ENCODE data around the gene PDZK1IP1. TPM values are rescaled to one million over a fixed set of nuclear protein-coding genes. Genes with fewer than 3 reads are reported as not detected.
"Not testable (repeated sequence)": the region's sequence is repeated elsewhere in the genome, so short reads cannot be mapped to it uniquely, and the experiment has no call there.

Gene PDZK1IP1
- total and polyA plus RNA-seq, 2 donors (not counting 3 experiments of a cell fraction or from before 2014, with no cell fraction given): 0.52 TPM; not detected in 1

DNA sequence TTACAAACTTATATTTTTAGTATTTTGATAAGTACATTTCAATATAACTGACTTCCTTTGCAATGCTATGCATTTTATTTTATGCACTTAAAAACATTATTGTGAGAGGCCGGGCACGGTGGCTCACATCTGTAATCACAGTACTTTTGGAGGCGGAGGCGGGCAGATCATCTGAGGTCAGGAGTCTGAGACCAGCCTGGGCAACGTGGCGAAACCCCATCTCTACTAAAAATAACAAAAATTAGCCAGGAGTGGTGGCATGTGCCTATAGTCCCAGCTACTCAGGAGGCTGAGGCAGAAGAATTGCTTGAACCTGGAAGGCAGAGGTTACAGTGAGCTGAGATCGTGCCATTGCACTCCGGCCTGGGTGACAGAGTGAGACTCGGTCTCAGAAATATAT, 6.1 kb upstream of the PDZK1IP1 start:
- BruUV-seq (replicated peaks); dilution Hi-C loops (cut with MboI; ENCODE audit: extremely low pct_ligation_motif_present, low sequenced_read_pairs); FAIRE-seq; POLR2A ChIA-PET; H2AFZ ChIP-seq (ENCODE audit: low read depth, low read length); H3K9me3 ChIP-seq (replicated peaks; ENCODE audit: control insufficient read depth, insufficient read depth, low read length); H3K4me2 ChIP-seq (ENCODE audit: insufficient read depth, low read length); H3K27ac ChIP-seq (ENCODE audit: insufficient read depth, low read depth, low read length); H3K27me3 ChIP-seq (ENCODE audit: control insufficient read depth in 2 of 2, insufficient read depth in 2 of 2, low read length in 2 of 2); DNase-seq (ENCODE audit: low read depth, low spot score); intact Hi-C loops (cut with micrococcal nuclease); H3K36me3 ChIP-seq (ENCODE audit: control insufficient read depth in 2 of 2, extremely low read depth in 1 of 2, insufficient read depth in 2 of 2, low read length in 2 of 2); H4K20me1 ChIP-seq (replicated peaks; ENCODE audit: control insufficient read depth, extremely low read depth, insufficient read depth, low read length); H3K4me3 ChIP-seq (replicated peaks in 1 of 3; ENCODE audit: insufficient read depth in 1 of 3, low read depth in 1 of 3, low read length in 3 of 3); H3K4me1 ChIP-seq (ENCODE audit: control insufficient read depth, extremely low read depth, insufficient read depth, low read length); H3K9ac ChIP-seq (replicated peaks; ENCODE audit: extremely low read depth, insufficient read depth, low read length); H3K9me1 ChIP-seq (replicated peaks; ENCODE audit: control insufficient read depth, extremely low read depth, insufficient read depth, low read length); H3K79me2 ChIP-seq (ENCODE audit: control insufficient read depth, insufficient read depth, low read length): not testable (repeated sequence)
- CTCF ChIA-PET: interaction anchor here (1.4 to 8.0 kb wide), 4 partner anchors 12 to 137 kb away, joined by 3 to 224 read pairs (median 37); partner anchors contain the start of gene CMPK1

DNA sequence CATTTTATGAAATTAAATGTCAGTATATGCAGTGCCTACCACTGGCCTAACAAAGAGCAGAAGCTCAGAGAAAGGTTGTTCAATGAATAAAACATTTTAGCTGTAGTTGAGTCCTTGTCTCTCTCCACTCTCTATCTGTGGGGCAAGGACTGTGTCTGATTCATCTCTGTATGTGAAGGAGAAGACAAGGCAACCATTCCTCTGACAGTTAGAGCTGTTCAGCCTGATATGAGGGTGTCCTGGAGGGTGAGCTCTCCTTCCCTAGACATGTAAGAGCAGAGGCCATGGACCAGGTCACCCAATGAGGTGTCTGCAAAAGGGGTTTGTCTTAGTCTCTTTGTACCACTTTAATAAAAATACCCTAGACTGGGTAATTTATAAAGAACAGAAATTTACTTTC, 4.5 kb upstream of the PDZK1IP1 start:
- H3K9ac ChIP-seq (replicated peaks; ENCODE audit: extremely low read depth, insufficient read depth, low read length): no peak overlapping the region
- H3K4me1 ChIP-seq (ENCODE audit: control insufficient read depth, extremely low read depth, insufficient read depth, low read length): peaks cover 5% of the 10 kb centered on the region
- DNase-seq (ENCODE audit: low read depth, low spot score): no peak
- no peak overlapping the region for H3K4me3 ChIP-seq (replicated peaks in 1 of 3; ENCODE audit: insufficient read depth in 1 of 3, low read depth in 1 of 3, low read length in 3 of 3)
- no peak overlapping the region for H2AFZ ChIP-seq (ENCODE audit: low read depth, low read length)
- H4K20me1 ChIP-seq (replicated peaks; ENCODE audit: control insufficient read depth, extremely low read depth, insufficient read depth, low read length): no peaks in the 10 kb centered on the region
- ChIA-PET CTCF (interaction anchor here (0.8 to 8.0 kb wide), 10 partner anchors 10 to 224 kb away, joined by 3 to 224 read pairs (median 8); partner anchors contain the start of gene STIL), POLR2A (no interaction called here)
- no peaks in the 10 kb centered on the region for H3K27me3 ChIP-seq (ENCODE audit: control insufficient read depth in 2 of 2, insufficient read depth in 2 of 2, low read length in 2 of 2)
- no peaks in the 10 kb centered on the region for H3K9me1 ChIP-seq (replicated peaks; ENCODE audit: control insufficient read depth, extremely low read depth, insufficient read depth, low read length)
- H3K9me3 ChIP-seq (replicated peaks; ENCODE audit: control insufficient read depth, insufficient read depth, low read length): no peaks in the 10 kb centered on the region
- H3K4me2 ChIP-seq (ENCODE audit: insufficient read depth, low read length): no peak overlapping the region
- dilution Hi-C loops (cut with MboI; ENCODE audit: extremely low pct_ligation_motif_present, low sequenced_read_pairs) (no loop called here), intact Hi-C loops (cut with micrococcal nuclease) (no loop called here)
- TF ChIP-seq POLR2AphosphoS5 (IDR thresholded peaks at IDR 0.05; ENCODE audit: insufficient read depth, low read depth, low read length) (no peak), POLR2A (IDR thresholded peaks at IDR 0.05; ENCODE audit: low read depth, low read length) (no peak), GATA2 (IDR thresholded peaks at IDR 0.05; ENCODE audit: insufficient read depth, insufficient read length, low read depth, low read length) (no peak), JUN (IDR thresholded peaks at IDR 0.05; ENCODE audit: borderline replicate concordance, insufficient read depth, insufficient read length, low read depth) (no peak), MYC (IDR thresholded peaks at IDR 0.05; ENCODE audit: low read depth, low read length) (no peak), FOS (IDR thresholded peaks at IDR 0.05; ENCODE audit: borderline replicate concordance, insufficient read depth, low read length) (no peak)
- TF ChIP-seq, protein P1, sequence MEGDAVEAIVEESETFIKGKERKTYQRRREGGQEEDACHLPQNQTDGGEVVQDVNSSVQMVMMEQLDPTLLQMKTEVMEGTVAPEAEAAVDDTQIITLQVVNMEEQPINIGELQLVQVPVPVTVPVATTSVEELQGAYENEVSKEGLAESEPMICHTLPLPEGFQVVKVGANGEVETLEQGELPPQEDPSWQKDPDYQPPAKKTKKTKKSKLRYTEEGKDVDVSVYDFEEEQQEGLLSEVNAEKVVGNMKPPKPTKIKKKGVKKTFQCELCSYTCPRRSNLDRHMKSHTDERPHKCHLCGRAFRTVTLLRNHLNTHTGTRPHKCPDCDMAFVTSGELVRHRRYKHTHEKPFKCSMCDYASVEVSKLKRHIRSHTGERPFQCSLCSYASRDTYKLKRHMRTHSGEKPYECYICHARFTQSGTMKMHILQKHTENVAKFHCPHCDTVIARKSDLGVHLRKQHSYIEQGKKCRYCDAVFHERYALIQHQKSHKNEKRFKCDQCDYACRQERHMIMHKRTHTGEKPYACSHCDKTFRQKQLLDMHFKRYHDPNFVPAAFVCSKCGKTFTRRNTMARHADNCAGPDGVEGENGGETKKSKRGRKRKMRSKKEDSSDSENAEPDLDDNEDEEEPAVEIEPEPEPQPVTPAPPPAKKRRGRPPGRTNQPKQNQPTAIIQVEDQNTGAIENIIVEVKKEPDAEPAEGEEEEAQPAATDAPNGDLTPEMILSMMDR (IDR thresholded peaks at IDR 0.05; ENCODE audit: extremely low read depth in 1 of 2, insufficient read depth in 1 of 2, low read depth in 1 of 2, low read length in 2 of 2): no peak
- TF ChIP-seq, protein P2, sequence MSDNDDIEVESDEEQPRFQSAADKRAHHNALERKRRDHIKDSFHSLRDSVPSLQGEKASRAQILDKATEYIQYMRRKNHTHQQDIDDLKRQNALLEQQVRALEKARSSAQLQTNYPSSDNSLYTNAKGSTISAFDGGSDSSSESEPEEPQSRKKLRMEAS (IDR thresholded peaks at IDR 0.05; ENCODE audit: insufficient read depth, insufficient read length): no peak
- no peaks in the 10 kb centered on the region for H3K79me2 ChIP-seq (ENCODE audit: control insufficient read depth, insufficient read depth, low read length)
- FAIRE-seq: no peak
- no TSS peak for BruUV-seq (replicated peaks)
- H3K27ac ChIP-seq (ENCODE audit: insufficient read depth, low read depth, low read length): no peak overlapping the region
- no peaks in the 10 kb centered on the region for H3K36me3 ChIP-seq (ENCODE audit: control insufficient read depth in 2 of 2, extremely low read depth in 1 of 2, insufficient read depth in 2 of 2, low read length in 2 of 2)

DNA sequence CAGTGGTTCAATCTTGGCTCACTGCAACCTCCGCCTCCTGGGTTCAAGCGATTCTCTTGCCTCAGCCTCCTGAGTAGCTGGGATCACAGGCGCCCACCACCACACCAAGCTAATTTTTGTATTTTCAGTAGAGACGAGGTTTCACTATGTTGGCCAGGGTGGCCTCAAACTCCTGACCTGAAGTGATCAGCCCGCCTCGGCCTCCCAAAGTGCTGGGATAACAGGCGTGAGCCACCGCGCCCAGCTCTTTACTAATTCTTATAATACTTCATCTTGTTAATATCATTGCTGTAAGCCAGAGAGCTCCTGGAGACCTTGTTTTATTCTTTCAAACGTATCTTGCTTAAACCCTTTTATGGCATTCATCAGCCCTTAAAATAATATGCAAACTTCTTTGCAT, 3.7 kb upstream of the PDZK1IP1 start:
- intact Hi-C loops (cut with micrococcal nuclease): loop anchor here (1.0 kb wide), 4 partner anchors 19 to 121 kb away; partner anchors contain the start of gene STIL
- H3K9me1 ChIP-seq (replicated peaks; ENCODE audit: control insufficient read depth, extremely low read depth, insufficient read depth, low read length); H3K4me3 ChIP-seq (replicated peaks in 1 of 3; ENCODE audit: insufficient read depth in 1 of 3, low read depth in 1 of 3, low read length in 3 of 3); DNase-seq (ENCODE audit: low read depth, low spot score); H3K9me3 ChIP-seq (replicated peaks; ENCODE audit: control insufficient read depth, insufficient read depth, low read length); H3K9ac ChIP-seq (replicated peaks; ENCODE audit: extremely low read depth, insufficient read depth, low read length); H3K27ac ChIP-seq (ENCODE audit: insufficient read depth, low read depth, low read length); dilution Hi-C loops (cut with MboI; ENCODE audit: extremely low pct_ligation_motif_present, low sequenced_read_pairs); H3K4me1 ChIP-seq (ENCODE audit: control insufficient read depth, extremely low read depth, insufficient read depth, low read length); H3K4me2 ChIP-seq (ENCODE audit: insufficient read depth, low read length); H3K79me2 ChIP-seq (ENCODE audit: control insufficient read depth, insufficient read depth, low read length); H2AFZ ChIP-seq (ENCODE audit: low read depth, low read length); H3K27me3 ChIP-seq (ENCODE audit: control insufficient read depth in 2 of 2, insufficient read depth in 2 of 2, low read length in 2 of 2); BruUV-seq (replicated peaks); FAIRE-seq; H3K36me3 ChIP-seq (ENCODE audit: control insufficient read depth in 2 of 2, extremely low read depth in 1 of 2, insufficient read depth in 2 of 2, low read length in 2 of 2); POLR2A ChIA-PET; H4K20me1 ChIP-seq (replicated peaks; ENCODE audit: control insufficient read depth, extremely low read depth, insufficient read depth, low read length): not testable (repeated sequence)
- CTCF ChIA-PET: interaction anchor here (0.6 to 8.0 kb wide), 28 partner anchors 9 to 244 kb away, joined by 3 to 224 read pairs (median 6); partner anchors contain the start of genes CMPK1, FOXD2 and STIL
